NCI-H1105 (cell line): ENCODE results near the gene UBA5.
A peak's percentile ranks its signal among the peaks of the same experiment; 100 is the strongest.
"Not testable (repeated sequence)": the region's sequence is repeated elsewhere in the genome, so short reads cannot be mapped to it uniquely, and the experiment has no call there.

ENCODE experiments used
- DNase-seq: peaks from one replicate; lab custom pipeline; 2025; lab: John Stamatoyannopoulos, UW

UBA5 gene

DNA sequence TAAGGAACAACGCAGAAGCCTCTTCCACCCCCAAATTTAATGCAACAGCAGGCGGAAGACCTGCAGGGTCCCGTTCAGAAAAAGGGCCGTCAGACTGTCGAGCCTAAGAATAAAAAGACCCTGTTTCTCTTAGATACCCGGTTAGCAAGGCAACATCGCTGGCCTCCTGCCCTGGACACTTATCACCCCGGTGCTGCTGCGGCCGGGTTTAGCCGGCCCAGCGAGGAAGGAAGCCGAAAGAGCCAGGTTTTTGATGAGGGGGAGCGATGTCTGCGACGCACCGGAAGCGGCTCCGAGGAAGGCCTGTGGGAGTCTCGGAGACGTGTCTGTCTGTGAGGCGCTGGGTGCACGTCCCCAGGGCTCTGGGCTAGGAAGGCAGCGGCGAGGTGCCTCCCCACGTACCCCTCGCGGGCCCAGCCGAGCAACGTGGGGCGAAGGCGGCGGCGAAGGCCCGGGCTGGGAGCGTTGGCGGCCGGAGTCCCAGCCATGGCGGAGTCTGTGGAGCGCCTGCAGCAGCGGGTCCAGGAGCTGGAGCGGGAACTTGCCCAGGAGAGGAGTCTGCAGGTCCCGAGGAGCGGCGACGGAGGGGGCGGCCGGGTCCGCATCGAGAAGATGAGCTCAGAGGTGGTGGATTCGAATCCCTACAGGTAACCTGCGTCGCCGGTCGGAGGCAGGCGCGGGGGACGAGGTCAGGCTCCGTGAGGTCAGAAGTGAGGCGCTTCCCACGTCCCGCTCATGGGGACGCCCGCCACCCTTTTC lies at the start of gene UBA5:
Gene UBA5 (plus strand): TSS at position 278 of the 759 bp plus-strand sequence. CDS start 209 bp downstream, at position 487.
- DNase-seq, result peak; percentile 82

DNA sequence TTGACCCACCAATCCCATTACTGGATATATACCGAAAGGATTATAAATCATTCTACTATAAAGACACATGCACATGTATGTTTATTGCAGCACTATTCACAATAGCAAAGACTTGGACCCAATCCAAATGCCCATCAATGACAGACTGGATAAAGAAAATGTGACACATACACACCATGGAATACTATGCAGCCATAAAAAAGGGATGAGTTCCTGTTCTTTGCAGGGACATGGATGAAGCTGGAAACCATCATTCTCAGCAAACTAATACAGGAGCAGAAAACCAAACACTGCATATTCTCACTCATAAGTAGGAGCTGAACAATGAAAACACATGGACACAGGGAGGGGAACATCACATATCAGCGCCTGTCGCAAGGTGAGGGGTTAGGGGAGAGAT lies 44.8 kb upstream of the UBA5 start:
- DNase-seq, result not testable (repeated sequence)

DNA sequence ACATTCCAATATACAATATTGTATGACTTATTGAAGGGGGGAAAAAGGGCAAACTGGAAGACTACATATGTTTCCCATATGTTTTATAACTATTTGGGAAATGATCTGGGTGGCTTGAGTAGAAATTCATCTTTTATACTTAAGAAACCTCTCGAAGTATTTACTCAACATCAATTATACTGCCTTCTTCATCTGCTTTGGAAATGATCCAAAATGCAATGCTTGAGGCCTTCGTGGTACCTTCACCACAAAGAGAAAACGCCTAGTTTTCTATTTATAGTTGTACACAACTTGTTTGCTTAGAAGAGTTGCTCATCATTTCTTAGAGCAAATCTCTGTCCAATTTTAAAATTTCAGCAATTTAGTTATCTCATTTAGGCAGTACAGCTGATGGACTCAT lies 44.2 kb upstream of the UBA5 start:
- DNase-seq, result no peak

- DNase-seq, result no peak
Observed at GRCh38 chr3:132616780-132617179, 43.3 kb upstream of the UBA5 start.

DNA sequence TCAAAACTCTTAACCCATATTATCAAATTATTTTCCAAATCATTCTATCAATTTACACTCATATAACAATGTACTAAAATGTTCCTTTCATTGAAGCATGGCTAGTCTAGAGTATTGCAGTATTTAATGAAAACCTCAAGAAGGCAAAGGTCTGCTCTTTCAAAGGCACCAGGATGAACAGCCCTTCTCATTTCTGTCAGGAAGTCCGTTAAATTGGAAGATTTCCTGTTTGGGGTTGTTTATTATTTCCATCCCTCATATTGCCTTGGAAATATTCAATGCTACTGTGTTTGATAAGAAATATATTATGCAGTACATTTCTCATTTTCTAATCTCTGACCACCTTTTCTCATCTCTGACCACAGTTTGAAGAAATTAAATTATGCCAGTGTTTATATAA lies 38.0 kb upstream of the UBA5 start:
- DNase-seq, result no peak

DNA sequence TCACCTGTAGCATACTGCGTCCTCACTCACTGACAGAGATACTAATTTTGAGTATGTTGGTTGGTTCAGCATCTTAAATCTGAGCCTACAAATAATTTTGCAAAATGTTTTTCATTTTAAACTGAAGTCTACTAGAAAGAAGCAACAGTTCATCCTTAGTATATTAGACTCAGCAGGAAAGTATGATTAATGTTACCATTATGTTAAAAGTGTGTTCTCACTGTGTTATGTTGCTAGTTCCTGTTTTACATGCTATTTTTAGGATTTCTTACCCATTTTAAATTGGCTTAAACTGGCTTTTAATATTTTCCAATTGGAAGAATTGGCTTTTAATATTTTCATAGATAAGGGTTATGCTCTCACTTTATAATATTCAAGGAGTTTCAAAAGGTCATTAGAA lies 37.4 kb upstream of the UBA5 start:
- DNase-seq, result no peak

DNA sequence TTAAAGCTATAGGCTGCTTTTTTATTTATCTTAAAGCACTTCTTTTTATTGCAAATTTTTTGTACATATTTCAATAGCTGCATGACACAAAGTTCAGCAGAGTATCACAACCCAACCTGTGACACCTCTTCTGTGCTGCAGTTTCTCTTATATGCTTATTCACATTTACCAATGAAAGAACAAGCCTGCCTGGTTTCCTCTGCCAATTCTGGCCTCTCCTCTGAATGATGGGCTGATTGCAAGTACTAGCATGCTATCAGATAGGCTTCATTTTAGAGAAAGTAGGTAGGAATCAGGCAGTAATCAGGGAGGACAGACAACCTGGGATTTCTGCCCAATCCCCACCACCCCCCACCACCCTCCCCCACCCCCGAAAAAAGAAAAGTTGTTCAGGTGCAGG lies 36.5 kb upstream of the UBA5 start:
- DNase-seq, result no peak

DNA sequence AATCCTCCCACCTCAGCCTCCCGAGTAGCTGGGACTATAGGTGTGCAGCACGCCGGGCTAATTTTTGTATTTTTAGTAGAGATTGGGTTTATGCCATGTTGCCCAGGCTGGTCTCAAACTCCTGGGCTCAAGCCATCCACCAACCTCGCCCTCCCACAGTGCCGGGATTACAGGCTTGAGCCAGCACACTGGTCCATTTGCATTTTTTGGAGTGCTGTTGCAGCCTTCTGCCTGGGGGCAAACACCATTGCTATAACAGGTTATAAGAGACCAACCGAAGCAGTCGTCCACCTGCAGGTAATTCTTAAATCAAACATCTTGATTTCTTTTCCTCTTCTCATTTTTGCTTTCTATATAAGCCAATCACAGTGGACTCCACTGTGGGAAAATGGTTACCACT lies 35.3 kb upstream of the UBA5 start:
- no peak for DNase-seq

GRCh38 chr3:132625613-132626012 lies 34.5 kb upstream of the UBA5 start:
- DNase-seq, result no peak

GRCh38 chr3:132626955-132627354 lies 33.2 kb upstream of the UBA5 start:
- DNase-seq, result no peak

- no peak for DNase-seq
Observed at GRCh38 chr3:132628157-132628556, 32.0 kb upstream of the UBA5 start.

GRCh38 chr3:132629928-132630327 lies 30.2 kb upstream of the UBA5 start:
- no peak for DNase-seq

DNA sequence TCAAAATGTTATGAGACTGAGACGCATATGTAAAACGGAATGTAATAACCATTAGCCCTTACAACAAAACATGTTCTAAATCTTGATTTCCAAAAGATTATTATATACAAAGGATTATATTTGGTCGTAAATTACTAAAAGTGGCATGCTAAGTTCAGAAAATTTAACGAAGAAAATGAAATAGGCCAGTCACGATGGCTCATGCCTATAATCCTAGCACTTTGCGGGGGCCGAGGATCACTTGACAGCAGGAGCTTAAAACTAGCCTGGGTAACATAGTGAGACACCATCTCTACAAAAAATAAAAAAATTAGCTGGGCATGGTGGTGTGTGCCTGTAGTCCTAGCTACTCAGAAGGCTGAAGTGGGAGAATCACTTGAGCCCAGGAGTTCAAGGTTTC lies 29.5 kb upstream of the UBA5 start:
- DNase-seq, result no peak

DNA sequence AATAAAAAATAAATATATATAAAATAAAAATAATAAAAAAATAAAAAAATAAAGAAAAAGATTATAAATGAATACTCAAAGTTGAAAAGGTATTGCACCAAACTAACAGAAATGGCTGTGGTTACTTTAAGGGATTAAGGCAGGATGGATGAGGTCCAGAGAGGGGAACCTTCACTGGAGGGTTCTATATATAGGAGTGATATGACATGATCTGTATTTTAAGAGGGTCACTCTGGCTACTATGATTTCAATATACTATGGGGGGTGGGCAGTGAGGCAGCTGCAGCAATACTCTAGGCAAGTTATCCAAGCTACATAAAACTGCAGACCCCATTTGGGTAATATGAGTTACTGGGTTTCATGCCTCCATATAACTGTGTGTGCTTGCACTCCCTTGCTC lies 25.1 kb upstream of the UBA5 start:
- DNase-seq, result no peak

DNA sequence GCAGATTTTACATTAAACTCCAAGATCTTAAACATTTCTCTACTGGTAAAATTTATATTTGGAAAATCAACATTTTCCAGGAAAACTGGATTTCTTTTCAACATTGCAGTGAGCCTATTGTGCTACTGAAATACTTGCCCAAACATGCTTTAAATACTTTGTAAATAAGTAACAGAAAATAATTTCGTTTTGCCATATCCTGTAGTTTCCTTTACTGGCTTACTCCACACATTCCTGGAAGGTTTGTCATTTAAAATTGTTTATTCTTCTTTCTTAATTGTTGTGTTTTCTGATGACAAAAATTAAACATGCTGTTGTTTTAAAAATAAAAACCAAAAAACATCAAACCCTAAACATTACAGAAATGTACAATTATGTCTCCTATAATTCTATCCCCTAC lies 22.5 kb upstream of the UBA5 start:
- DNase-seq, result no peak

- no peak for DNase-seq
Observed at GRCh38 chr3:132638706-132639105, 21.4 kb upstream of the UBA5 start.

- DNase-seq, result not testable (repeated sequence)
Observed at GRCh38 chr3:132641427-132641826, 18.7 kb upstream of the UBA5 start.

DNA sequence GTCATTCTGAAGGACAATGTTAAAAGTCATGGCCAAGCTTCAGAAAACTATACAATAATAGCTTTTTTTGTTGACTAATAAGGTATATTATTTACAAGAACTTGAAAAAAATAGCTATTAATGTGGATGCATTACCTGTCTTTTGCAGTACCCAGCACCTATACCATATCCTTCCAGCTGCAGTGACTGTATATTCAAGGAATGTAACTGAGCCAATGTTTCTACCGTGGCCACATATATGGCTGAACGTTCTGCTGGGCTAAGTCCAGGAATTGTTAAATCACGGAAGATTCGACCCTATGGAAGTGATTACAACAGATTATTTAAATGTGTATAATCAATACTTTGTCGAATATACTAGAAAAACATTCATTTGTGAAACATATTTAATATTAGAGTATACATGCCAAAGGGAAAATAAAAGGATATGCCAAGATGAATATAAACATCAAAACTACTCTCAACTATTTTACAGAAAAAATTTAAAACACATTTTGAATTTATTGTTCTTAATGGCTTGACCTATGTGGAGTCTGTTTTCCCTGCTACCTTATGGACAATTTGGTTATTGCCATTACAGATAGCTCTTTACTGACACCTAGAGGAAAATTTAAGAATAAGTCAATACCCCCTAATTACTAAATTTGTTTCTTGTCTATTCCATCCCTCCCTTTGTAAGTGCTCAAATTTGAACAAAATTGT lies 18.1 kb upstream of the UBA5 start:
- DNase-seq, result peak; percentile 49

- DNase-seq, result no peak
Observed at GRCh38 chr3:132642539-132642847, 17.6 kb upstream of the UBA5 start.

DNA sequence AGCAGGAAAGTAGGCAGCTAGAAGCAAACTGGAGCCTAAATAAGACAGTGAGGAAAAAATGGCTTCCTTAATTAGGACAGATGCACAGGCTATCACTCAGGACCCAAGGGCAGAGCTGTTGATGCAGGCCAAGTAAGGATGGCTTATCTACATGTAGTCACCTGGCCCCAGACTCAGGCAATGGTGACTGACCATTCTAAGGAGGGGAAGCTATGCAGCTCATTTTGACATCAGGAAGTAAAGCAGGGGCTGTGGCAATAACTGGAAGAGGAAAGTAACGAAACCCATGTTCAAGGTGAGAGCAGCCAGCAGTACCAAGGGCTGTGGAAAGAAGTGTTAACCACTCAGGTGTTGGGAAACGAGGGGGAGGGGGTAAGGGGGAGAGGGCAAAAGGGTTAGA lies 16.8 kb upstream of the UBA5 start:
- DNase-seq, result no peak

DNA sequence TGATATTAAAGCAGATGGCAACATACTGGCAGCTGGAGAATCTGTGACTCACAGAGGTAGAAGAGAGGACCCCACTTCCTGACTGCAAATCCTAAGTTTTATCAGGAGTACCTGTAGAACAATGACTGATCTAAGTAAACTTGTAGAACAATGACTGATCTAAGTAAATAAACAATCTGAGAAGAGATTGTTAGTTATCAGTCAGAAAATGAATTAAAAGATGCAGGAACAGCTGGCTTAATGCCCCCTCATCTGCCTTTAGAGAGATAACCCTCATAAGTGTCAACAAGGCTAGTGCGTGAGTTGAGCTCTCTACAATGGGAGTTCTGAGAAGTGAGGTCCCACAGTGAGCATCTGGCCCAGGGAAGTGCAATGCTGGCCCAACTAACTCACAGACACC lies 15.1 kb upstream of the UBA5 start:
- no peak for DNase-seq

DNA sequence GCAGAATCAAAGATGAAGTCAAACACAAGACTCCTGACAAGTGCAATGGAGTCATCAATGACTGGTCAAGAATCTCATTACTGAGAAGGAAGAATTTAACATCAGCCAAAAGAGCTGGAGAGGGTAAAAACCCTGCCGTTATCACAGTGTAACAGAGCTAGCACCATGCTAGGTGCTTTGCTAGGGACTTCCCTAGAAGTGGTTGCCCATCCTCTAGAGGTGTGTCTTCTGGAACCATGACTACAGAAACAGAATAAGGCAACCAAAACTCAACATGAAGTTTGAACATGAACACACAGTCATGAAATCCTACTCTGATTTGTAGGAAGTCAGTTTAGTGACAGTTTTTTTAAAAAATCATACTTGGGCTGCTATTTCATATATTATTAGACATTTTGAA lies 10.0 kb upstream of the UBA5 start:
- DNase-seq, result no peak

DNA sequence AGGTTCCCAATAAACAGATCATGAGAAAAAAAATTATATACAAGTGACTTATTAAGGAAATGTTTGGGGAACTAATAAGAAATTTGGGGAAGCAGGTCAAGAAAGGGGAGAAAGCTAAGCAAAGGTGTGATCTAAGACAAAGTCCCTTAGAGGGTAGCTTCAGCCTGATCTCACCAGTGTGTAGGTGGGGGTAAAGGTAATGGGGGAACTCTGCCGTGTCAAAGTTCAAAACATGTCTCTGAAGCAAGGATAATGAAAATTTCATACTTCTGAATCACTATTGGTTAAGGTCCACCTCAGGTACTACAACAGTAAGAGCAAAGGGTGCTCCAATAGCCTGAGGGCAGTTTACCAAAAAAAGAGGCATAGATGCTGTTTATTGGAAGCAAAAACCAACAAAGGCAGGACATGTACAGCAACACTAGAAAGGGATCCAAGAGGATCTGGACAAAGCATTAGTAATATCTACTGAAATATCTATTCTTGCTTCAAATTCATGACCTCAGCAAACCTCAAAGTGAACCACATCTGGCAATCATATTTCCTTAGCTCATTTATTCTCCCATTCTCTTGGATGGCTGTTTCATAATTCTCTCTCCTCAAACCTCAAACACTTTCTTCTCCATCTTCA lies 7.4 kb upstream of the UBA5 start:
- no peak for DNase-seq
